CD4-positive, alpha-beta T cell treated with Interferon gamma for 1 hour (primary cell): Measurements from ENCODE around the gene ZNF791.
"Not testable (repeated sequence)": the region's sequence is repeated elsewhere in the genome, so short reads cannot be mapped to it uniquely, and the experiment has no call there.

Experiments
- DNase-seq: peaks from one replicate; pipeline ENCODE4 v3.0.0-alpha.2; 2020

The ZNF791 gene

GRCh38 chr19:12636631-12637030 is 25.9 kb downstream of the ZNF791 start:
- no peak for DNase-seq

- no peak for DNase-seq
Measured at GRCh38 chr19:12638611-12639182, 28.0 kb downstream of the ZNF791 start.

GRCh38 chr19:12639901-12640613 is 29.3 kb downstream of the ZNF791 start:
- DNase-seq = peak; percentile 86

- no peak for DNase-seq
Measured at GRCh38 chr19:12641456-12641855, 30.7 kb downstream of the ZNF791 start.

- DNase-seq = no peak
Measured at GRCh38 chr19:12642506-12642905, 31.8 kb downstream of the ZNF791 start.

GRCh38 chr19:12643716-12644115 is 33.0 kb downstream of the ZNF791 start:
- DNase-seq = not testable (repeated sequence)

GRCh38 chr19:12646551-12646950 is 35.8 kb downstream of the ZNF791 start:
- DNase-seq = no peak

- no peak for DNase-seq
Measured at GRCh38 chr19:12647047-12647446, 36.3 kb downstream of the ZNF791 start.

GRCh38 chr19:12647490-12648071 is 36.9 kb downstream of the ZNF791 start:
- DNase-seq = peak; percentile 56

- no peak for DNase-seq
Measured at GRCh38 chr19:12648088-12648487, 37.4 kb downstream of the ZNF791 start.

- no peak for DNase-seq
Measured at GRCh38 chr19:12649941-12650340, 39.2 kb downstream of the ZNF791 start.

GRCh38 chr19:12652219-12652618 is 41.5 kb downstream of the ZNF791 start:
- no peak for DNase-seq

- DNase-seq = no peak
Measured at GRCh38 chr19:12655546-12655945, 44.8 kb downstream of the ZNF791 start.

GRCh38 chr19:12656899-12657571 is 46.3 kb downstream of the ZNF791 start:
- no peak for DNase-seq

- no peak for DNase-seq
Measured at GRCh38 chr19:12657966-12658365, 47.2 kb downstream of the ZNF791 start.

- DNase-seq = no peak
Measured at GRCh38 chr19:12660980-12661379, 50.3 kb downstream of the ZNF791 start.

- no peak for DNase-seq
Measured at GRCh38 chr19:12664406-12665280, 53.9 kb downstream of the ZNF791 start.

GRCh38 chr19:12665281-12665573 is 54.5 kb downstream of the ZNF791 start:
- DNase-seq = peak; percentile 79

GRCh38 chr19:12665671-12666264 is 55.0 kb downstream of the ZNF791 start:
- peak; percentile 28 for DNase-seq

GRCh38 chr19:12666265-12667048 is 55.7 kb downstream of the ZNF791 start, which contains the start of the genes MAN2B1 and WDR83:
Gene MAN2B1 (minus strand): TSS chr19:12666742. CDS start chr19:12666701, 41 bp downstream.
Gene WDR83 (plus strand): TSS chr19:12666807. CDS start chr19:12669791, 2,984 bp downstream.
- DNase-seq = peak; percentile 81

GRCh38 chr19:12667731-12668302 is 57.1 kb downstream of the ZNF791 start:
- DNase-seq = no peak
